Medulla oblongata (tissue), 1 donor: ENCODE measurements around the gene ACTR3C.
A peak's percentile ranks its signal among the peaks of the same experiment; 100 is the strongest.
"Not testable (repeated sequence)": the region's sequence is repeated elsewhere in the genome, so short reads cannot be mapped to it uniquely, and the experiment has no call there.

ENCODE experiments used
- DNase-seq: peaks from one replicate; pipeline ENCODE4 v3.0.0-alpha.2; 2015; ENCODE audit errors: extremely low spot score

ACTR3C gene

GRCh38 chr7:150336746-150337145 lies 13.4 kb upstream of the ACTR3C start:
- DNase-seq, result no peak

GRCh38 chr7:150335774-150336112 lies 12.4 kb upstream of the ACTR3C start:
- DNase-seq, result no peak

- no peak for DNase-seq
Measured at GRCh38 chr7:150335108-150335773, 11.9 kb upstream of the ACTR3C start.

DNA sequence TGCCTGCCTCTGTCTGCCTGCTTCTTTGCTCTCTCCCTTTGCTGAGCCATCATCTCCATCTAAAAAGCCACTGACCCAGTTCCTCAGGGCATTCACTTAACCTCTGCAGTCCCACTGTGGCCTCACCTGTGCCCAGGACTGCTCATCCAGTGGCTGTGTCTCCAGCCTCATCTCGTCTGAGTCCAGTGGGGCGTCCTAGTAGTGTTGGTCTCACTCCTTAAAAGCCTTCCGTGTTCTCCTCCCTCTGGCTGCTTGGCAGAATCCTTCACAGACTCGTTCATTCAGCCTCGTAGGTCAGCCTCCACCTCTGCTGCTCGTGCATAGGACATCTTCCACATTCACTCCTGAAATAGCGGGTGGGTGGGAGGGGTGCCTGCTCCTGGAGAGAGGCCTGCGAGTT lies 10.8 kb upstream of the ACTR3C start:
- no peak for DNase-seq

DNA sequence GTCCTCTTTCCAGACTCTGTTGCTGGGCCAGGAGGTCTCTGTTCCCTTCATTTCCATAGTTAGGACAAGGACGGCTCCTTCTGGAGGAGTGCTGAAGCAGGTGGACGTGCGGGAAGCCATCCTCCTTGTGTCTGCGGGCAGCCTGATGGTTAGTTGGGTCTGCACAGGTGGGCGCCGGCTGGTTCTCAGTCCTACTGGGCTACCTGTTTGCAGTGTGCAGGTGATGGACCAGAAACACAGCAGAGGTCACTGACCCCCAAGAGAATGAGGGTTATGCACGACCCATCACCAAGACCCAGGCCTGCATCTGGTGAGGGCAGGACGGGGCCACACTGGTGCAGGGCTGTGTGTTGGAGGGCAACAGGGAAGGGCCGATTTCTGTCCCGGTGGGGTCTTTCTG lies 10.3 kb upstream of the ACTR3C start:
- no peak for DNase-seq

DNA sequence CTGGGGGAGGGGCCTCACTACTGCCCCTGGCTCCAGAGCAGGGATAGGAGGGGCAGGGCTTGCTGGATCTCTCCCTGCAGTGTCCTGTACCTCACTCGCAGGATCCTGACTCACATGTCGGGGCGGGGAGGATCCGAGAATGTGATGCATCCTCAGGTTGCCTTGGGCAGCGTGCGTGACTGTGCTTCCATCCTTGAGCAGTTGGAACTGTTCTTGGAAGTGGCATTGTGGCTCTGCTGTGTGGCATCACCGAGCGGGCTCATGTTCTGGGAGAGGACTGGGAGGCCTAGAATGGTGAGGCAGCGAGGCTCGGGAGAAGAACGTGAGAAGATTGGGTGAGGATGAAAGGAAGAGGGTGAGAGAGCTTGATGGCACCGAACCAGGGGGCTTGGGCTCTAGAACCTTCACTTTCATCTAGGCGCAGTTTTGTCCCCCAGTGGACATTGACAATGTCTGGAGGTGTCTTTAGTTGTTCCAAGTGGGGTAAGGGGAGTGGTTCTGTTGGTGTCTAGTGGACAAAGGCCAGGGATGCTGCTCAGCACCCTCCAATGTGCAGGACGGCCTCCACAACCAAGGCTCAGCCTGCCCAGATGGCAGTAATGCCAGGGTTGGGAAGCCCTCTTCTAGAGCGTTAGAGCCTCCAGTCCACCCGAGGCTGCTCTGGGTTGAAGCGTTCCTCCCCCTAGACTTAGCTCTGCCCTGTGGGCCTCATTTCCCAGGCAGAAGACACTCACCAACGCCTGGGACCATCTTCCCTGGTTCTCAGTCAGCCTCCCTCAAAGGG lies 9.7 kb upstream of the ACTR3C start:
- DNase-seq, result no peak

DNA sequence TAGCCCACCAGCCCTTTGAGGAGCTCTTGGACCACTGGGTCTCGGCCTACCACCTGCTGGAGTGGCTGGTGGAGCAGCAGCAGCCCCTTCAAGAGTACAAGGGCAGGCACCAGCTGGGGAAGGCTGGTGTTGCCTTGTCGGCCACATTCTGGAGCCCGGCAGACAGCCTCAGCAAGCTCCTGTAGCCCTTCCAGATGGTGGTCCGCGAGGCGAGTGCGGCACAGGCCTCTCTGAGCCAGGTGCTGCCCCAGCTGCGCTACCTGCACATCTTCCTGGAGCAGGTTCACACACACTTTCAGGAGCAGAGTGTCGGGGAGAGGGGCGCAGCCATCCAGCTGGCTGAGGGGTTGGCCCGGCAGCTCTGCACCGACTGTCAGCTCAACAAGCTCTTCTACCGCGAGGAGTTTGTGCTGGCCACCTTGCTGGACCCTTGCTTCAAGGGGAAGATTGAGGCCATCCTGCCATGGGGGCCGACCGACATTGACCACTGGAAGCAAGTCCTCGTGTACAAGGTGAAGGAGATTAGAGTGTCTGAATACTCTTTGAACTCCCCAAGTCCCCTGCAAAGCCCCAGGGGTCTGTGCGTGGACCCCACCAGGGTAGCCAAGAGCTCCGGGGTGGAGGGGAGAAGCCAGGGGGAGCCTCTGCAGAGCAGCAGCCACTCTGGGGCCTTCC lies 7.0 kb upstream of the ACTR3C start:
- DNase-seq, result no peak

DNA sequence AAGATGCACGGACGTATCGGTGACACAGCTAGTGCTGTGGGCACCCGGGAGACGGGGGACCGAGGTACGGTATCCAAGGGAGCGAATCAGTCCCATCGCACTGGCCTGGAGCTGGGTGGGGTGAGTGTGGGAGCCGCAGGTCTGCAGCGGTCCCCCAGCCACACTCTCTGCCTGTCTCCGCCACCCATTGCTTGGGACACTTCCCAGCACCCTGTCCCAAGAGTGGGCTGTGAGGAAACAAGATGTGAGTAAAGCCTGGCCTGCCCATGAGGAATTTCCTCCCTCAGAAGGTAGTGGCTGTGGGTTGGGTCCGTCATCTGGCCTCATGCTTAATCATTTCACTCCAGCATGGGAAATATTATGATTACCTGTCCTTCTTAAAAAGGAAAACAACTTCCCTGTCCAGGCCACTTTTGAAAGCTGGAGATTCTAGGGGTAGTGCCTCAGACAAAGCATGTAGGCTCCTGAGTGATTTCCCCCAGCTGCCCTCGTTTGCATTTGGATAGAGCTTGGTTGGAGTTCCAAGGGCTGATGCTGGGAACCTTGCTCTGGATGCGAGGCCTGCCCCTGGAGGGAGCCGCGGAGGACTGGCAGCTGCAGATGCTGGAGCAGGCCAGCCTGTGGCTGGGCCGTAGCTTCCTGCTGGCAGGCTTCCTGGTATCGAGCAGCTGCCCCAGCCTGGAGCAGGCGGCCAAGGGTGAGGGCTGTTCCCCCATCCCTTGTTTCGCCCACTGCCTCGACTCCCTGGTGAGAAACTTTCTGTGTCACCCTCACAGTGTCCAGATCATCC lies 6.2 kb upstream of the ACTR3C start:
- peak; percentile 52 for DNase-seq

- DNase-seq, result no peak
Measured at GRCh38 chr7:150327308-150327707, 4.0 kb upstream of the ACTR3C start.

DNA sequence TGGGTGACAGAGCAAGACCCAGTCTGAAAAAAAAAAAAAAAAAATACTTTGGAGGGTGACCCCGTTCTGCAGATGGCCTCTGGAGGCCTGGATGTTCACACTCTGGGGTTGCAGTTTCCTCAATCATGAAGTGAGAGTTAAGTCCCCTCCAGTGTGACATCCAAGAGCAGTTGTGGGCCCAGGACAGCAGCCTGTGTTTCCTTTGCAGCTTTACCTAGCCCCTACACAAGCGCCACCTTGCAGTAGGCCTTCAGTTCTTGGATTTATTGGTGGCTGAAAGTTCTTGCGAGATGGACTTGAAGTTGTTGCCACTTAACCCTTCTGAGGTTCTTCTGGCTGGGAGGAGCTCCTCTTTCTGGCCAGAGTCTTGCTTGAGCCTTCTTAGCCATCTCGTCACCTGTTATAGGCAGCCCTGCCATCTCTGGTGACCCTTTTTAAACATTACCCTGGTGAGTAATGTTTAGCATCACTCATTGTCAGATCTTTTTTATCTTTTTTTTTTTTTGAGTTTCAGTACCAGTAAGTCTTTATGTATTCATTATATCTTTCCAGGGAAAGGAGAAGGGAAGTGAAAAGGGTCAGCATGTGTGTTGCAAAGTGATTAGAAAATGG lies 3.4 kb upstream of the ACTR3C start:
- no peak for DNase-seq

GRCh38 chr7:150325901-150326300 lies 2.6 kb upstream of the ACTR3C start:
- DNase-seq, result no peak

GRCh38 chr7:150325110-150325611 lies 1.8 kb upstream of the ACTR3C start:
- no peak for DNase-seq

DNA sequence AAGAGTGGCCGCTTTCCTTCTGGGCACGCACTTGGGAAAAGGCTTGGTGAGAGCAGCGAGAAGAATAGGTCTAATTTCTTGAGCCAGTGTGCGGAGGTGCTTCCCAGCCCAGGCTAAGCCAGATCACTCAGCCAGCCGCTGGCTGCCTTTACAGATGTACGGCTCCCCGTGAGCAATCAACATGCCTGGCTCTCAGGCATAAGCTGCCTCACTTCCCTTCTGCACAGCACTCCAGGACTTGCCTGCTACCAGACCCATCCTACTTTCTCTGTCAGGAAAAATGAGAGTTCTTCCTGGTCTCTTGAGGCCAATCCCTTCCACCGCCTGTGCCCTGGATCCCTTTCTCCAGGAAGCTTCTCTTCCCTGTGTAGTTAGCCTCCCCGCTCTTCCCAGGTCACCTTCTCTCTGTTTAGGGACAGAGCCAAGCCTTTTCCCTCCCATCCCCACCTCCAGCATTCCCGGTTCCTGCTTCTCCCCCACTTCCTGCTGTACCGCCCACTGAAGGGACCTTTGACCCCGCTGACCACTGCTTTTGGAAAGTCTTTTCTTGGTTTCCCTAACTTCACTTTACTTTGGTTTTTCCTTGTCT lies 1.1 kb upstream of the ACTR3C start:
- no peak for DNase-seq

GRCh38 chr7:150323682-150324372 lies 482 bp upstream of the ACTR3C start:
- DNase-seq, result no peak

GRCh38 chr7:150322114-150322832 lies 1.1 kb downstream of the ACTR3C start:
- DNase-seq, result no peak

DNA sequence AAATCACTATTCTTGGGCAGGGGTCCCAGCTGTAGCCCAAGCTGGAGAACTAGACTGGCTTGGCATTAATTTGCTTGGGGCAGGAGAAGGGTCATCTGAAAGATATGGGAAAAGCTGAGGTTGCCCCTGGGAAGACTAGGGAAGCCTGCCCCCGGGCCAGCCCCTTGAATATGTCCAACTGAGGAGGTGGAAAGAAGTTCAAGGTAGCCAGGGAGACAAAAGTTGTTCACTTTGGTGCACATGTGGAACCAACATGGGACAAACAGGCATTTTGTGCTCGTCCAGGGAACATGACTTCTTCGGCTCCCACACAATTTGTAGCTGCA lies 1.6 kb downstream of the ACTR3C start:
- no peak for DNase-seq

DNA sequence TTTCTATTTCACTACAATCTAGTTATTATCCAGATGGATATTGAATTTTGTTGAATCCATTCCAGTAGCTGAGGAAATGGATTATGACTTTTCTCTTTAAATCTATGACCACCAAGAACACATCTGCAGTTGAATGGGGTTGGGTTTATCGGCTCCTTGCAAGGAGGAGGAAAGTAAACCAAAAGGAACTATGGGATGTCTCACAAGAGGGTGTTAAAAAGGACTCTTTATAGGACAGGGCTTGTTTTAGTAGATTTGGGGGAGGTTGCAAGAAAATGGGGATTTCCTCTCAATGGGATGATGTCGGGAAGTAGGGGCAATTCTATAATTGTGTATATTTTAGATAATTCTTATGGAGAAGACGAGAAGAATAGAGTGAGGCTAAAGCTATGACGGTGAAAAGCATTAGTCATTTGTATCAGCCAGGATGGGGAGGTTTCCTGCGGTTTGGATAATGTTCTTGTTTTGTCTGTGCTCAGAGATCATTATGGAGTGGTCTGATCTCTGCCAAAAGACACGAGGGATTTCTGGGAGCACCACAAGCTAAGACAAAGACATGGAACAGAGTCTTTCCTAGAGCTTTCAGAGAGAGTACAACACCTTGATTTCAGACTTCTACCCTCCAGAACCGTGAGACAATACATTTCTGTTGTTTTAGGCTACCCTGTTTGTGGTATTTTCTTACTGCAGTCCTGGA lies 5.4 kb downstream of the ACTR3C start:
- no peak for DNase-seq

DNA sequence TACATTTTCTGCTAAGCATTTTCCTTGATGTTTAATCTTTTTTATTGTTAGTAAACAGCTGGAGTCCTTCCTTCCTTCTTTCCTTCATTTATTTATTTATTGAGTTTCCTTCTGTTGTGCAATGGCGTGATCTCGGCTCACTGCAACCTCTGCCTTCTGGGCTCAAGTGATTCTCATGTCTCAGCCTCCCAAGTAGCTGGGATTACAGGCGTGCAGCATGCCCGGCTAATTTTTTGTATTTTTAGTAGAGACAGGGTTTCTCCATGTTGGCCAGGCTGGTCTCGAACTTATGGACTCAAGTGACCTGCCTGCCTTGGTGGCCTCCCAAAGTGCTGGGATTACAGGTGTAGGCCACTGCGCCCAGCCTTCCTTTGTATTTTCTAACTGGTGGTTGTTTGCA lies 6.4 kb downstream of the ACTR3C start:
- DNase-seq, result not testable (repeated sequence)

GRCh38 chr7:150314639-150315239 lies 8.6 kb downstream of the ACTR3C start:
- no peak for DNase-seq
